H9 (cell line): ENCODE measurements around the gene CELF4. TPM values are rescaled to one million over a fixed set of nuclear protein-coding genes. Genes with fewer than 3 reads are reported as not detected.

ENCODE experiments used
- DNase-seq: peaks from one replicate; pipeline ENCODE4 v3.0.0-alpha.2; 2017
- H2AFZ ChIP-seq: one replicate; pipeline ENCODE4 v1.6.1; 2013; ENCODE audit warnings: mild to moderate bottlenecking, low read length, control low read depth, moderate library complexity
- H2AK5ac ChIP-seq: 2 replicates; pipeline ENCODE4 v1.6.1; 2013; ENCODE audit warnings: low read length, control low read depth, mixed read lengths; ENCODE audit not compliant: insufficient read length
- H2BK120ac ChIP-seq: one replicate; pipeline ENCODE4 v1.6.1; 2013; ENCODE audit warnings: low read depth, mild to moderate bottlenecking, low read length, control low read depth, inconsistent platforms; ENCODE audit not compliant: poor library complexity, severe bottlenecking
- H2BK12ac ChIP-seq: 2 replicates; pipeline ENCODE4 v1.6.1; 2013; ENCODE audit warnings: low read length, control low read depth, mixed read lengths, low read depth; ENCODE audit not compliant: insufficient read length
- H2BK15ac ChIP-seq: 2 replicates; pipeline ENCODE4 v1.6.1; 2013; ENCODE audit warnings: low read depth, low read length, control low read depth
- H2BK20ac ChIP-seq: one replicate; pipeline ENCODE4 v1.6.1; 2013; ENCODE audit warnings: low read depth, mild to moderate bottlenecking, low read length, control low read depth, inconsistent platforms; ENCODE audit not compliant: poor library complexity, severe bottlenecking
- H2BK5ac ChIP-seq: 2 replicates; pipeline ENCODE4 v1.6.1; 2013; ENCODE audit warnings: low read length, control low read depth, mixed read lengths; ENCODE audit not compliant: insufficient read length
- H3K14ac ChIP-seq: 2 replicates; pipeline ENCODE4 v1.6.1; 2013; ENCODE audit warnings: low read length, control low read depth; ENCODE audit not compliant: insufficient read depth
- H3K18ac ChIP-seq: 2 replicates; pipeline ENCODE4 v1.6.1; 2013; ENCODE audit warnings: low read depth, mild to moderate bottlenecking, mixed read lengths, low read length, control low read depth; ENCODE audit not compliant: insufficient read length
- H3K23ac ChIP-seq: 2 replicates; pipeline ENCODE4 v1.6.1; 2013; ENCODE audit warnings: low read length, control low read depth, mixed read lengths, low read depth; ENCODE audit not compliant: insufficient read length
- H3K23me2 ChIP-seq: 2 replicates; pipeline ENCODE4 v1.6.1; 2013; ENCODE audit warnings: low read depth, mild to moderate bottlenecking, mixed read lengths, low read length, control low read depth; ENCODE audit not compliant: insufficient read length, poor library complexity, severe bottlenecking
- H3K27ac ChIP-seq: 2 replicates; pipeline ENCODE4 v1.5.1; 2013; ENCODE audit warnings: low read length, control low read depth, mixed read lengths, low read depth; ENCODE audit not compliant: insufficient read length
- H3K27me3 ChIP-seq: 2 replicates; pipeline ENCODE4 v1.6.1; 2013; ENCODE audit warnings: low read length, control low read depth, inconsistent platforms; ENCODE audit not compliant: insufficient read depth
- H3K4ac ChIP-seq: 2 replicates; pipeline ENCODE4 v1.6.1; 2013; ENCODE audit warnings: low read depth, mild to moderate bottlenecking, control low read depth, inconsistent platforms, low read length, moderate library complexity
- H3K4me1 ChIP-seq: 2 replicates; pipeline ENCODE4 v1.6.1; 2013; ENCODE audit warnings: low read length, control low read depth, inconsistent platforms; ENCODE audit not compliant: insufficient read depth
- H3K4me2 ChIP-seq: 2 replicates; pipeline ENCODE4 v1.6.1; 2013; ENCODE audit warnings: low read length, control low read depth, mixed read lengths; ENCODE audit not compliant: insufficient read length, insufficient read depth
- H3K56ac ChIP-seq: 2 replicates; pipeline ENCODE4 v1.6.1; 2013; ENCODE audit warnings: low read depth, mild to moderate bottlenecking, mixed read lengths, low read length, control low read depth; ENCODE audit not compliant: insufficient read length
- H3K79me1 ChIP-seq: 2 replicates; pipeline ENCODE4 v1.6.1; 2013; ENCODE audit warnings: low read depth, mild to moderate bottlenecking, moderate library complexity, low read length, control low read depth, inconsistent platforms; ENCODE audit not compliant: insufficient read depth, poor library complexity, severe bottlenecking
- H3K79me2 ChIP-seq: 2 replicates; pipeline ENCODE4 v1.6.1; 2013; ENCODE audit warnings: low read length, control low read depth, inconsistent platforms; ENCODE audit not compliant: insufficient read depth
- H3K9ac ChIP-seq: 2 replicates; pipeline ENCODE4 v1.6.1; 2013; ENCODE audit warnings: low read length, control low read depth, mixed read lengths; ENCODE audit not compliant: insufficient read length; ENCODE audit errors: extremely low read depth
- H3K9me3 ChIP-seq: one replicate; pipeline ENCODE4 v1.6.1; 2013; ENCODE audit warnings: low read depth, low read length, inconsistent platforms; ENCODE audit not compliant: control insufficient read depth
- H3T11ph ChIP-seq: one replicate; pipeline ENCODE4 v1.6.1; 2013; ENCODE audit warnings: mild to moderate bottlenecking, low read length, control low read depth, inconsistent platforms
- H4K20me1 ChIP-seq: one replicate; pipeline ENCODE4 v1.6.1; 2013; ENCODE audit not compliant: control insufficient read depth, insufficient read length, insufficient read depth
- H4K5ac ChIP-seq: 2 replicates; pipeline ENCODE4 v1.6.1; 2013; ENCODE audit warnings: low read depth, mild to moderate bottlenecking, mixed read lengths, low read length, control low read depth; ENCODE audit not compliant: insufficient read length
- H4K8ac ChIP-seq: replicated peaks from 2 replicates; pipeline ENCODE4 v1.6.1; 2013; ENCODE audit warnings: low read length, control low read depth, mixed read lengths, low read depth; ENCODE audit not compliant: insufficient read length
- H4K91ac ChIP-seq: 2 replicates; pipeline ENCODE4 v1.6.1; 2013; ENCODE audit warnings: low read depth, mild to moderate bottlenecking, moderate library complexity, mixed read lengths, low read length, control low read depth; ENCODE audit not compliant: insufficient read length
- H3K27ac Mint-ChIP-seq, 3 experiments: 2 replicates in 2 of 3; 3 replicates in 1 of 3; pipeline ENCODE4 v1.8.0; 2020 to 2021; ENCODE audit warnings: mixed read lengths in 3 of 3, mild to moderate bottlenecking in 1 of 3, moderate library complexity in 1 of 3
- H3K27me3 Mint-ChIP-seq: 2 replicates; pipeline ENCODE4 v1.8.0; 2021; ENCODE audit warnings: low read depth, mild to moderate bottlenecking, moderate library complexity, mixed read lengths
- H3K36me3 Mint-ChIP-seq, 3 experiments: 2 replicates in 2 of 3; 3 replicates in 1 of 3; pipeline ENCODE4 v1.8.0; 2020 to 2021; ENCODE audit warnings: low read depth in 3 of 3, mixed read lengths in 3 of 3; ENCODE audit not compliant: insufficient read depth in 1 of 3
- H3K4me1 Mint-ChIP-seq, 2 experiments: 2 replicates each; pipeline ENCODE4 v1.8.0; 2020; ENCODE audit warnings: mixed read lengths in 2 of 2
- H3K4me3 Mint-ChIP-seq, 2 experiments: 2 replicates in 1 of 2; 3 replicates in 1 of 2; pipeline ENCODE4 v1.8.0; 2020 to 2021; ENCODE audit warnings: mild to moderate bottlenecking in 2 of 2, mixed read lengths in 2 of 2, moderate library complexity in 1 of 2
- H3K9me3 Mint-ChIP-seq, 2 experiments: 2 replicates in 1 of 2; 3 replicates in 1 of 2; pipeline ENCODE4 v1.8.0; 2020; ENCODE audit warnings: mild to moderate bottlenecking in 2 of 2, mixed read lengths in 2 of 2, moderate library complexity in 1 of 2
- whole genome bisulfite sequencing: extraction: QIAGEN DNeasy Blood & Tissue Kit; methylation state at CpG from one replicate; pipeline ENCODE4 v1.1.7; 2013; ENCODE audit warnings: missing lambda C conversion rate, low lambda C conversion rate, mixed read lengths; ENCODE audit not compliant: insufficient read length; ENCODE audit errors: extremely low coverage; 5-methylcytosine and 5-hydroxymethylcytosine counted together
- total RNA-seq: library from RNA; stranded (reverse); gene quantifications from 2 replicates; pipeline ENCODE4 v1.2.1, GENCODE V29; 2021
- TF ChIP-seq, protein P1 (sequence below): fragments of 200-600 bp; sonication (generic); conservative IDR thresholded peaks from 3 replicates; pipeline ENCODE4 v1.8.0; 2021; ENCODE audit warnings: antibody characterized with exemption, mild to moderate bottlenecking

Gene CELF4
- total RNA-seq, 1 experiment from 2014 or later, result 1.1 TPM

DNA sequence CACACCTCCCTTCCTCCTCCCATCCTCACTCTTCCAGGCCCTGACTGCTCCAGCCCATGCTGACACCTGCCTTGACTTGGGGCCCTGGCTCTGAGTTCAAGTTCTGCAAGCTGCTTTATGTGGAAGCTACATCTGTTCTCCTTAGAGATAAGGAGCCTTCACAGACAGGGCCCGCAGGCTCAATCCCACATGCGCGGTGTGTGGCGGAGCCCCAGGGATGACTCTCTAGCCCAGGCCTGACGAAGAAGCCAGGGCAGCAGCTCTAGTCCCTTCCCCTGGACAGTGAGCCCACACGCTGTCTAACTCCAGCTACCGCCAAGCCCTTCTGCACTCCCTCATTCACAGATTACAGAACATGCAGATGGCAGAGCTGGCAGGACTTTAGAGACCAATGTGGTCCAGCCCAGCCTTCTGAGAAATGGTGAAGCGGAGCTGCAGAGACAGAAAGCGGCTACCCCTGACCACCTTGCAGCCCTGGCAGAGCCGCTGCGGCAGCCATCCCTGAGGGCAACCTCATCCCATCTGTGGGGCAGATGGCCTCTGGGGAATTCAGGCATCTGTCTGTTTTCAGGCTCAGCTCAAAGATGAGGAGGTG lies 304.3 kb downstream of the CELF4 start:
- Mint-ChIP-seq H3K36me3 (no peaks in the 10 kb centered on the region; a peak in 1 of 7 replicates), H3K27ac (no peak overlapping the region), H3K4me3 (no peak overlapping the region), H3K27me3 (peaks cover 28% of the 10 kb centered on the region), H3K4me1 (peaks cover 0 to 7% of the 10 kb centered on the region in 2 experiments; a peak in 2 of 4 replicates), H3K9me3 (peaks cover 0 to 2% of the 10 kb centered on the region in 2 experiments; a peak in 2 of 5 replicates)
- Histone ChIP-seq H2BK20ac (no peak overlapping the region), H4K91ac (no peak overlapping the region), H3K4me2 (no peak overlapping the region), H3K18ac (no peak overlapping the region), H3T11ph (no peak overlapping the region), H2BK120ac (no peak overlapping the region), H4K20me1 (no peaks in the 10 kb centered on the region), H2BK15ac (no peak overlapping the region), H3K27ac (no peak overlapping the region), H4K5ac (no peak overlapping the region), H2AK5ac (no peak overlapping the region), H3K23me2 (no peaks in the 10 kb centered on the region), H4K8ac (no peak overlapping the region), H3K56ac (no peak overlapping the region), H3K23ac (no peak overlapping the region), H3K79me2 (no peaks in the 10 kb centered on the region), H3K9ac (no peak overlapping the region), H3K9me3 (no peaks in the 10 kb centered on the region), H3K27me3 (no peaks in the 10 kb centered on the region), H2BK5ac (no peak overlapping the region), H3K4me1 (no peaks in the 10 kb centered on the region), H3K4ac (no peak overlapping the region), H2AFZ (no peak overlapping the region), H2BK12ac (no peak overlapping the region), H3K14ac (no peak overlapping the region; the same call in 1 of the 2 replicates), H3K79me1 (no peaks in the 10 kb centered on the region)
- TF ChIP-seq, protein P1, sequence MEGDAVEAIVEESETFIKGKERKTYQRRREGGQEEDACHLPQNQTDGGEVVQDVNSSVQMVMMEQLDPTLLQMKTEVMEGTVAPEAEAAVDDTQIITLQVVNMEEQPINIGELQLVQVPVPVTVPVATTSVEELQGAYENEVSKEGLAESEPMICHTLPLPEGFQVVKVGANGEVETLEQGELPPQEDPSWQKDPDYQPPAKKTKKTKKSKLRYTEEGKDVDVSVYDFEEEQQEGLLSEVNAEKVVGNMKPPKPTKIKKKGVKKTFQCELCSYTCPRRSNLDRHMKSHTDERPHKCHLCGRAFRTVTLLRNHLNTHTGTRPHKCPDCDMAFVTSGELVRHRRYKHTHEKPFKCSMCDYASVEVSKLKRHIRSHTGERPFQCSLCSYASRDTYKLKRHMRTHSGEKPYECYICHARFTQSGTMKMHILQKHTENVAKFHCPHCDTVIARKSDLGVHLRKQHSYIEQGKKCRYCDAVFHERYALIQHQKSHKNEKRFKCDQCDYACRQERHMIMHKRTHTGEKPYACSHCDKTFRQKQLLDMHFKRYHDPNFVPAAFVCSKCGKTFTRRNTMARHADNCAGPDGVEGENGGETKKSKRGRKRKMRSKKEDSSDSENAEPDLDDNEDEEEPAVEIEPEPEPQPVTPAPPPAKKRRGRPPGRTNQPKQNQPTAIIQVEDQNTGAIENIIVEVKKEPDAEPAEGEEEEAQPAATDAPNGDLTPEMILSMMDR, result no peak
- DNase-seq, result no peak
- no CpG with 5 or more reads among the region's 11 CpGs for WGBS
